ENCODE results near the gene NUP210L.

DNA sequence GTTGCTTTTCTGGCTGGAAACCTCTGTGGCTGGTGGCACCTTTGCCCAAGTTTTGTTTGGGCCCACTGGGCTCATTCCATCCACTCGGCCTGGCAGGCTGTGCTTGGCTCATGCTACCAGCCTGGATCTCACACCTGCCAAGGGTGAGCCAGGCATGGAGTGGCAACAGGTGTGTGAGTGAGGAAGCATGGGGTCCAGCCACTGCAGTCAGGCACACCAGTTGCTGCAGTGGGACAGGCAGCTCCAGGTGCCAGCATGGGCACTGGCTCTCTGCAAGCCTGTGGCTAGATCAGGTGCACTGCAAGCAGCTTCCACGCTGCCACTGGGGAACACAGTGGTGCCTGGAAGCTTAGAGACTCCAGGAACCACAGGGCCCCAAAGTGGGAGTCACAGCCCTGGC is 57.0 kb downstream of the NUP210L start:
- TF ChIP-seq, protein P1, sequence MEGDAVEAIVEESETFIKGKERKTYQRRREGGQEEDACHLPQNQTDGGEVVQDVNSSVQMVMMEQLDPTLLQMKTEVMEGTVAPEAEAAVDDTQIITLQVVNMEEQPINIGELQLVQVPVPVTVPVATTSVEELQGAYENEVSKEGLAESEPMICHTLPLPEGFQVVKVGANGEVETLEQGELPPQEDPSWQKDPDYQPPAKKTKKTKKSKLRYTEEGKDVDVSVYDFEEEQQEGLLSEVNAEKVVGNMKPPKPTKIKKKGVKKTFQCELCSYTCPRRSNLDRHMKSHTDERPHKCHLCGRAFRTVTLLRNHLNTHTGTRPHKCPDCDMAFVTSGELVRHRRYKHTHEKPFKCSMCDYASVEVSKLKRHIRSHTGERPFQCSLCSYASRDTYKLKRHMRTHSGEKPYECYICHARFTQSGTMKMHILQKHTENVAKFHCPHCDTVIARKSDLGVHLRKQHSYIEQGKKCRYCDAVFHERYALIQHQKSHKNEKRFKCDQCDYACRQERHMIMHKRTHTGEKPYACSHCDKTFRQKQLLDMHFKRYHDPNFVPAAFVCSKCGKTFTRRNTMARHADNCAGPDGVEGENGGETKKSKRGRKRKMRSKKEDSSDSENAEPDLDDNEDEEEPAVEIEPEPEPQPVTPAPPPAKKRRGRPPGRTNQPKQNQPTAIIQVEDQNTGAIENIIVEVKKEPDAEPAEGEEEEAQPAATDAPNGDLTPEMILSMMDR (IDR thresholded peaks at IDR 0.05; ENCODE audit: insufficient read depth, low read length), result no peak
- TF ChIP-seq, protein P2, sequence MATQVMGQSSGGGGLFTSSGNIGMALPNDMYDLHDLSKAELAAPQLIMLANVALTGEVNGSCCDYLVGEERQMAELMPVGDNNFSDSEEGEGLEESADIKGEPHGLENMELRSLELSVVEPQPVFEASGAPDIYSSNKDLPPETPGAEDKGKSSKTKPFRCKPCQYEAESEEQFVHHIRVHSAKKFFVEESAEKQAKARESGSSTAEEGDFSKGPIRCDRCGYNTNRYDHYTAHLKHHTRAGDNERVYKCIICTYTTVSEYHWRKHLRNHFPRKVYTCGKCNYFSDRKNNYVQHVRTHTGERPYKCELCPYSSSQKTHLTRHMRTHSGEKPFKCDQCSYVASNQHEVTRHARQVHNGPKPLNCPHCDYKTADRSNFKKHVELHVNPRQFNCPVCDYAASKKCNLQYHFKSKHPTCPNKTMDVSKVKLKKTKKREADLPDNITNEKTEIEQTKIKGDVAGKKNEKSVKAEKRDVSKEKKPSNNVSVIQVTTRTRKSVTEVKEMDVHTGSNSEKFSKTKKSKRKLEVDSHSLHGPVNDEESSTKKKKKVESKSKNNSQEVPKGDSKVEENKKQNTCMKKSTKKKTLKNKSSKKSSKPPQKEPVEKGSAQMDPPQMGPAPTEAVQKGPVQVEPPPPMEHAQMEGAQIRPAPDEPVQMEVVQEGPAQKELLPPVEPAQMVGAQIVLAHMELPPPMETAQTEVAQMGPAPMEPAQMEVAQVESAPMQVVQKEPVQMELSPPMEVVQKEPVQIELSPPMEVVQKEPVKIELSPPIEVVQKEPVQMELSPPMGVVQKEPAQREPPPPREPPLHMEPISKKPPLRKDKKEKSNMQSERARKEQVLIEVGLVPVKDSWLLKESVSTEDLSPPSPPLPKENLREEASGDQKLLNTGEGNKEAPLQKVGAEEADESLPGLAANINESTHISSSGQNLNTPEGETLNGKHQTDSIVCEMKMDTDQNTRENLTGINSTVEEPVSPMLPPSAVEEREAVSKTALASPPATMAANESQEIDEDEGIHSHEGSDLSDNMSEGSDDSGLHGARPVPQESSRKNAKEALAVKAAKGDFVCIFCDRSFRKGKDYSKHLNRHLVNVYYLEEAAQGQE (IDR thresholded peaks at IDR 0.05; ENCODE audit: insufficient replicate concordance, low read depth), result no peak
